ENCODE results near the gene PRPF8. TPM values are rescaled to one million over a fixed set of nuclear protein-coding genes. Genes with fewer than 3 reads are reported as not detected.

Gene PRPF8
- polyA plus RNA-seq, 1 of the 3 experiments (the other 2 are of a cell fraction), result 149 TPM

- POLR2A ChIA-PET, result no interaction called here
- WGBS (ENCODE audit: low lambda C conversion rate), result 80% methylated on average over 7 of the region's 14 CpGs
- H3K27ac ChIP-seq (ENCODE audit: low read depth in 2 of 2, low read length in 1 of 2), result no peak overlapping the region
Measured at GRCh38 chr17:1623057-1623630, 61.5 kb downstream of the PRPF8 start.

More at GRCh38 chr17:1623057-1623630, 61.5 kb downstream of the PRPF8 start:
- H3K4me1 ChIP-seq (ENCODE audit: control insufficient read depth in 1 of 2, insufficient read depth in 2 of 2, low read depth in 1 of 2, low read length in 1 of 2), result peaks cover 0 to 8% of the 10 kb centered on the region in 2 experiments; a peak in 1 of 4 replicates
- no peaks in the 10 kb centered on the region for H4K20me1 ChIP-seq (ENCODE audit: insufficient read depth)
- no peaks in the 10 kb centered on the region for H3K79me2 ChIP-seq (ENCODE audit: insufficient read depth)
- no peak overlapping the region for H3K9ac ChIP-seq
- no peaks in the 10 kb centered on the region for H3K9me2 ChIP-seq
- no peak overlapping the region for H3K4me2 ChIP-seq
- no peaks in the 10 kb centered on the region for H3K27me3 ChIP-seq (ENCODE audit: insufficient read depth)
- no peaks in the 10 kb centered on the region for H3F3A ChIP-seq (replicated peaks; ENCODE audit: insufficient read depth)
- H3K4me3 ChIP-seq (ENCODE audit: low read depth in 2 of 2, low read length in 1 of 2), result no peak overlapping the region
- no peak for TF ChIP-seq MAX (IDR thresholded peaks at IDR 0.05; ENCODE audit: low read depth)
- no peak for TF ChIP-seq CTCF (IDR thresholded peaks at IDR 0.05)
- TF ChIP-seq SIN3A (IDR thresholded peaks at IDR 0.05; ENCODE audit: borderline replicate concordance, low read depth, low read length), result no peak
- no peak for TF ChIP-seq YY1 (IDR thresholded peaks at IDR 0.05; ENCODE audit: low read depth)
- no peak for TF ChIP-seq FOSL2 (IDR thresholded peaks at IDR 0.05; ENCODE audit: borderline replicate concordance, low read depth)
- no peak for TF ChIP-seq PBX3 (IDR thresholded peaks at IDR 0.05)
- TF ChIP-seq GABPA (IDR thresholded peaks at IDR 0.05; ENCODE audit: low read depth), result no peak
- TF ChIP-seq FOXM1 (IDR thresholded peaks at IDR 0.05; ENCODE audit: low read depth), result no peak
- TF ChIP-seq RXRA (IDR thresholded peaks at IDR 0.05; ENCODE audit: borderline replicate concordance, low read depth), result no peak
- no peak for TF ChIP-seq POLR2AphosphoS5 (IDR thresholded peaks at IDR 0.05; ENCODE audit: low read depth, low read length)
- TF ChIP-seq TAF1 (IDR thresholded peaks at IDR 0.05; ENCODE audit: borderline replicate concordance, low read depth, low read length), result no peak
- no peak for TF ChIP-seq REST (IDR thresholded peaks at IDR 0.05; ENCODE audit: low read depth, low read length)
- CTCF ChIA-PET, result interaction anchor here (2.9 kb wide), 1 partner anchor 49 kb away, joined by 14 read pairs; no protein-coding TSS in a partner anchor
- DNase-seq, result no peak
- no peak overlapping the region for H2AFZ ChIP-seq (ENCODE audit: low read depth)
- H3K36me3 ChIP-seq (replicated peaks in 1 of 2; ENCODE audit: control insufficient read depth in 1 of 2, insufficient read depth in 2 of 2, low read length in 1 of 2), result no peaks in the 10 kb centered on the region
- no peaks in the 10 kb centered on the region for H3K9me3 ChIP-seq
